Measurements from ENCODE around the gene HSF5. TPM values are rescaled to one million over a fixed set of nuclear protein-coding genes. Genes with fewer than 3 reads are reported as not detected.

The HSF5 gene
- total RNA-seq (2021): not detected in 2 replicates
- long read RNA-seq, partial matches to known transcripts: 0 of 1 reads
- long read RNA-seq, other reads (novel, unspliced or antisense): 1 of 1 reads

- no peak within 1 kb of the TSS for H2BK120ac ChIP-seq (ENCODE audit: low read depth, low read length, poor library complexity, severe bottlenecking)
- no peak within 1 kb of the TSS for H3T11ph ChIP-seq (ENCODE audit: low read length)
- TF ChIP-seq CTCF (conservative IDR thresholded peaks at IDR 0.05): 0 out of 3 replicates have a peak, but pooled peaks have one; percentile 22
Measured at GRCh38 chr17:58487589-58488427, at the start of gene HSF5. Gene HSF5, minus strand, starts transcription at chr17:58488408. Its CDS starts 134 bp downstream, at chr17:58488274.

More at GRCh38 chr17:58487589-58488427, at the start of gene HSF5:
- no peaks in the 10 kb centered on the region for H3K4me1 Mint-ChIP-seq
- Histone ChIP-seq H3K9ac (ENCODE audit: extremely low read depth, insufficient read length, low read length) (no peak within 1 kb of the TSS), H3K9me3 (ENCODE audit: control insufficient read depth, low read depth, low read length) (no peaks in the 10 kb centered on the region), H2BK15ac (ENCODE audit: low read depth, low read length) (no peak within 1 kb of the TSS), H3K56ac (ENCODE audit: insufficient read length, low read depth, low read length) (no peak within 1 kb of the TSS), H3K4ac (ENCODE audit: low read depth, low read length) (no peak within 1 kb of the TSS), H3K79me1 (ENCODE audit: insufficient read depth, low read depth, low read length, poor library complexity, severe bottlenecking) (no peaks in the 10 kb centered on the region), H4K8ac (replicated peaks; ENCODE audit: insufficient read length, low read depth, low read length) (no peak within 1 kb of the TSS), H2BK20ac (ENCODE audit: low read depth, low read length, poor library complexity, severe bottlenecking) (no peak within 1 kb of the TSS), H3K4me2 (ENCODE audit: insufficient read depth, insufficient read length, low read length) (no peak within 1 kb of the TSS), H2AFZ (ENCODE audit: low read length) (no peak within 1 kb of the TSS), H2AK5ac (ENCODE audit: insufficient read length, low read length) (no peak within 1 kb of the TSS), H2BK5ac (ENCODE audit: insufficient read length, low read length) (no peak within 1 kb of the TSS), H3K4me1 (ENCODE audit: insufficient read depth, low read length) (no peaks in the 10 kb centered on the region), H3K27ac (ENCODE audit: insufficient read length, low read depth, low read length) (no peak within 1 kb of the TSS), H4K91ac (ENCODE audit: insufficient read length, low read depth, low read length) (no peak within 1 kb of the TSS), H2BK12ac (ENCODE audit: insufficient read length, low read depth, low read length) (no peak within 1 kb of the TSS), H3K23ac (ENCODE audit: insufficient read length, low read depth, low read length) (no peak within 1 kb of the TSS), H4K20me1 (ENCODE audit: control insufficient read depth, insufficient read depth, insufficient read length) (no peaks in the 10 kb centered on the region), H3K27me3 (ENCODE audit: insufficient read depth, low read length) (no peaks in the 10 kb centered on the region), H4K5ac (ENCODE audit: insufficient read length, low read depth, low read length) (no peak within 1 kb of the TSS), H3K18ac (ENCODE audit: insufficient read length, low read depth, low read length) (no peak within 1 kb of the TSS), H3K23me2 (ENCODE audit: insufficient read length, low read depth, low read length, poor library complexity, severe bottlenecking) (no peaks in the 10 kb centered on the region), H3K14ac (ENCODE audit: insufficient read depth, low read length) (no peak within 1 kb of the TSS), H3K79me2 (ENCODE audit: insufficient read depth, low read length) (no peaks in the 10 kb centered on the region; the same call in 1 of the 2 replicates)
- H3K36me3 Mint-ChIP-seq (ENCODE audit: insufficient read depth in 1 of 3, low read depth in 3 of 3): peaks cover 29 to 40% (median 35%) of the 10 kb centered on the region in 3 experiments
- no CpG with 5 or more reads among the region's 98 CpGs for WGBS (ENCODE audit: extremely low coverage, insufficient read length, low lambda C conversion rate)
- H3K9me3 Mint-ChIP-seq: no peaks in the 10 kb centered on the region
- H3K27me3 Mint-ChIP-seq (ENCODE audit: low read depth): 0 out of 2 replicates have a peak, but pooled peaks cover 2% of the 10 kb centered on the region
- no peak within 1 kb of the TSS for H3K4me3 Mint-ChIP-seq
- DNase-seq: peak; percentile 88
- no peak within 1 kb of the TSS; a peak in 2 of 7 replicates for H3K27ac Mint-ChIP-seq

Data from H9 (cell line).